Measurements from ENCODE around the gene INSIG2. TPM values are rescaled to one million over a fixed set of nuclear protein-coding genes. Genes with fewer than 3 reads are reported as not detected.

INSIG2 gene
- total RNA-seq, 1 experiment from 2014 or later, result 12.2 TPM

GRCh38 chr2:118044103-118044716 lies 44.1 kb upstream of the INSIG2 start:
- Histone ChIP-seq H3K4me3 (ENCODE audit: low read depth, low read length) (no peak overlapping the region), H3K4me1 (no peaks in the 10 kb centered on the region), H3K27me3 (replicated peaks; ENCODE audit: control insufficient read depth, insufficient read depth, low read length) (no peaks in the 10 kb centered on the region; the same call in 1 of the 2 replicates), H3K36me3 (ENCODE audit: control insufficient read depth, insufficient read depth, low read length) (no peaks in the 10 kb centered on the region), H3K9me3 (no peaks in the 10 kb centered on the region)
- ChIA-PET POLR2A (no interaction called here), CTCF (no interaction called here)
- Mint-ChIP-seq H3K4me1 (ENCODE audit: low read depth, unreplicated experiment) (no peaks in the 10 kb centered on the region), H3K4me3 (ENCODE audit: unreplicated experiment) (no peak overlapping the region), H3K36me3 (ENCODE audit: insufficient read depth, unreplicated experiment) (no peaks in the 10 kb centered on the region), H3K9me3 (ENCODE audit: unreplicated experiment) (no peaks in the 10 kb centered on the region), H3K27ac (ENCODE audit: unreplicated experiment) (no peak overlapping the region), H3K27me3 (ENCODE audit: insufficient read depth, unreplicated experiment) (peaks cover 25% of the 10 kb centered on the region)
- no TSS peak for BruUV-seq (replicated peaks)
- TF ChIP-seq, protein P1, sequence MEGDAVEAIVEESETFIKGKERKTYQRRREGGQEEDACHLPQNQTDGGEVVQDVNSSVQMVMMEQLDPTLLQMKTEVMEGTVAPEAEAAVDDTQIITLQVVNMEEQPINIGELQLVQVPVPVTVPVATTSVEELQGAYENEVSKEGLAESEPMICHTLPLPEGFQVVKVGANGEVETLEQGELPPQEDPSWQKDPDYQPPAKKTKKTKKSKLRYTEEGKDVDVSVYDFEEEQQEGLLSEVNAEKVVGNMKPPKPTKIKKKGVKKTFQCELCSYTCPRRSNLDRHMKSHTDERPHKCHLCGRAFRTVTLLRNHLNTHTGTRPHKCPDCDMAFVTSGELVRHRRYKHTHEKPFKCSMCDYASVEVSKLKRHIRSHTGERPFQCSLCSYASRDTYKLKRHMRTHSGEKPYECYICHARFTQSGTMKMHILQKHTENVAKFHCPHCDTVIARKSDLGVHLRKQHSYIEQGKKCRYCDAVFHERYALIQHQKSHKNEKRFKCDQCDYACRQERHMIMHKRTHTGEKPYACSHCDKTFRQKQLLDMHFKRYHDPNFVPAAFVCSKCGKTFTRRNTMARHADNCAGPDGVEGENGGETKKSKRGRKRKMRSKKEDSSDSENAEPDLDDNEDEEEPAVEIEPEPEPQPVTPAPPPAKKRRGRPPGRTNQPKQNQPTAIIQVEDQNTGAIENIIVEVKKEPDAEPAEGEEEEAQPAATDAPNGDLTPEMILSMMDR (IDR thresholded peaks at IDR 0.05; ENCODE audit: insufficient read depth in 1 of 2, low read depth in 1 of 2, low read length in 1 of 2, severe bottlenecking in 1 of 2, unreplicated experiment in 1 of 2), result no peak
- no peak for DNase-seq
- intact Hi-C loops (cut with micrococcal nuclease; ENCODE audit: unreplicated experiment), result loop anchor here (10.0 kb wide), 1 partner anchor 181 kb away; no protein-coding TSS in a partner anchor

GRCh38 chr2:118044854-118045253 lies 43.4 kb upstream of the INSIG2 start:
- CTCF ChIA-PET, result no interaction called here

GRCh38 chr2:118045286-118045685 lies 43.0 kb upstream of the INSIG2 start:
- H3K4me1 Mint-ChIP-seq (ENCODE audit: low read depth, unreplicated experiment), result no peaks in the 10 kb centered on the region
- H3K36me3 Mint-ChIP-seq (ENCODE audit: insufficient read depth, unreplicated experiment), result no peaks in the 10 kb centered on the region
- H3K27me3 ChIP-seq (replicated peaks; ENCODE audit: control insufficient read depth, insufficient read depth, low read length), result no peaks in the 10 kb centered on the region; the same call in 1 of the 2 replicates
- no peaks in the 10 kb centered on the region for H3K9me3 ChIP-seq
- H3K27me3 Mint-ChIP-seq (ENCODE audit: insufficient read depth, unreplicated experiment), result peaks cover 20% of the 10 kb centered on the region
- H3K27ac Mint-ChIP-seq (ENCODE audit: unreplicated experiment), result no peak overlapping the region
- ChIA-PET CTCF (no interaction called here), POLR2A (no interaction called here)
- H3K4me3 ChIP-seq (ENCODE audit: low read depth, low read length), result no peak overlapping the region
- no peak for DNase-seq
- TF ChIP-seq, protein P1 (IDR thresholded peaks at IDR 0.05; ENCODE audit: insufficient read depth in 1 of 2, low read depth in 1 of 2, low read length in 1 of 2, severe bottlenecking in 1 of 2, unreplicated experiment in 1 of 2), result no peak
- H3K4me3 Mint-ChIP-seq (ENCODE audit: unreplicated experiment), result no peak overlapping the region
- H3K9me3 Mint-ChIP-seq (ENCODE audit: unreplicated experiment), result no peaks in the 10 kb centered on the region
- no peaks in the 10 kb centered on the region for H3K4me1 ChIP-seq
- BruUV-seq (replicated peaks), result no TSS peak
- no peaks in the 10 kb centered on the region for H3K36me3 ChIP-seq (ENCODE audit: control insufficient read depth, insufficient read depth, low read length)
- intact Hi-C loops (cut with micrococcal nuclease; ENCODE audit: unreplicated experiment), result loop anchor here (5.0 to 10.0 kb wide), 2 partner anchors 142 to 180 kb away; no protein-coding TSS in a partner anchor

More at GRCh38 chr2:118044854-118045253, 43.4 kb upstream of the INSIG2 start:
- Histone ChIP-seq H3K9me3 (no peaks in the 10 kb centered on the region), H3K4me3 (ENCODE audit: low read depth, low read length) (no peak overlapping the region), H3K27me3 (replicated peaks; ENCODE audit: control insufficient read depth, insufficient read depth, low read length) (no peaks in the 10 kb centered on the region; the same call in 1 of the 2 replicates), H3K4me1 (no peaks in the 10 kb centered on the region), H3K36me3 (ENCODE audit: control insufficient read depth, insufficient read depth, low read length) (no peaks in the 10 kb centered on the region)
- DNase-seq, result no peak
- Mint-ChIP-seq H3K36me3 (ENCODE audit: insufficient read depth, unreplicated experiment) (no peaks in the 10 kb centered on the region), H3K4me3 (ENCODE audit: unreplicated experiment) (no peak overlapping the region), H3K9me3 (ENCODE audit: unreplicated experiment) (no peaks in the 10 kb centered on the region), H3K27me3 (ENCODE audit: insufficient read depth, unreplicated experiment) (peaks cover 21% of the 10 kb centered on the region), H3K4me1 (ENCODE audit: low read depth, unreplicated experiment) (no peaks in the 10 kb centered on the region), H3K27ac (ENCODE audit: unreplicated experiment) (no peak overlapping the region)
- intact Hi-C loops (cut with micrococcal nuclease; ENCODE audit: unreplicated experiment), result loop anchor here (5.0 to 10.0 kb wide), 2 partner anchors 142 to 180 kb away; no protein-coding TSS in a partner anchor
- TF ChIP-seq, protein P1 (IDR thresholded peaks at IDR 0.05; ENCODE audit: insufficient read depth in 1 of 2, low read depth in 1 of 2, low read length in 1 of 2, severe bottlenecking in 1 of 2, unreplicated experiment in 1 of 2), result no peak
- BruUV-seq (replicated peaks), result no TSS peak
- POLR2A ChIA-PET, result no interaction called here
